ENCODE results near the gene TSPAN18. TPM values are rescaled to one million over a fixed set of nuclear protein-coding genes. Genes with fewer than 3 reads are reported as not detected.

TSPAN18 gene
- total and polyA plus RNA-seq, 8 donors = 0.69 to 2.7 (median 1.5) TPM

- H3K4me1 ChIP-seq = no peaks in the 10 kb centered on the region
- intact Hi-C loops (cut with DNase I) = no loop called here
- TF ChIP-seq CTCF (IDR thresholded peaks at IDR 0.05) = no peak
- no peaks in the 10 kb centered on the region for H3K27me3 ChIP-seq
- no peaks in the 10 kb centered on the region for H3K36me3 ChIP-seq
- ATAC-seq = peak in 1 of 4 donors; percentile 30
- 50 to 57% methylated on average over 3 of the region's 3 CpGs for WGBS, 2 donors
- no peaks in the 10 kb centered on the region for H3K9me3 ChIP-seq
- FAIRE-seq = no peak
- no peak overlapping the region for H3K4me3 ChIP-seq
- no peak for DNase-seq
- no peak overlapping the region for H3K27ac ChIP-seq
These were observed 17.5 kb upstream of the TSPAN18 start for GRCh38 chr11:44709281-44709562.

GRCh38 chr11:44709966-44710365 lies 16.8 kb upstream of the TSPAN18 start:
- no peak overlapping the region for H3K27ac ChIP-seq
- WGBS, 2 donors = 50 to 80% methylated on average over 3 of the region's 3 CpGs
- H3K9me3 ChIP-seq = no peaks in the 10 kb centered on the region
- intact Hi-C loops (cut with DNase I) = no loop called here
- ATAC-seq (no peak), FAIRE-seq (no peak), DNase-seq (no peak)
- no peaks in the 10 kb centered on the region for H3K4me1 ChIP-seq
- no peak overlapping the region for H3K4me3 ChIP-seq
- no peaks in the 10 kb centered on the region for H3K36me3 ChIP-seq
- H3K27me3 ChIP-seq = no peaks in the 10 kb centered on the region
- TF ChIP-seq CTCF (IDR thresholded peaks at IDR 0.05) = no peak

GRCh38 chr11:44711113-44711786 lies 15.5 kb upstream of the TSPAN18 start:
- H3K27me3 ChIP-seq = no peaks in the 10 kb centered on the region
- H3K9me3 ChIP-seq = no peaks in the 10 kb centered on the region
- 45% methylated on average over 6 of the region's 6 CpGs for WGBS, 2 donors
- intact Hi-C loops (cut with DNase I) = no loop called here
- FAIRE-seq = no peak
- ATAC-seq = no peak
- no peak for DNase-seq
- no peak overlapping the region for H3K4me3 ChIP-seq
- no peak overlapping the region for H3K27ac ChIP-seq
- no peaks in the 10 kb centered on the region for H3K36me3 ChIP-seq
- H3K4me1 ChIP-seq = no peaks in the 10 kb centered on the region
- TF ChIP-seq CTCF (IDR thresholded peaks at IDR 0.05) = no peak

- H3K27me3 ChIP-seq = no peaks in the 10 kb centered on the region
- H3K4me3 ChIP-seq = no peak overlapping the region
- H3K27ac ChIP-seq = no peak overlapping the region
- no peak for TF ChIP-seq CTCF (IDR thresholded peaks at IDR 0.05)
- no peaks in the 10 kb centered on the region for H3K4me1 ChIP-seq
- FAIRE-seq = no peak
- ATAC-seq = no peak
- WGBS, 2 donors = 57 to 62% methylated on average over 16 of the region's 16 CpGs
- no peak for DNase-seq
- H3K9me3 ChIP-seq = no peaks in the 10 kb centered on the region
- no peaks in the 10 kb centered on the region for H3K36me3 ChIP-seq
- intact Hi-C loops (cut with DNase I) = no loop called here
These were observed 14.8 kb upstream of the TSPAN18 start for GRCh38 chr11:44711787-44712608.

- no peaks in the 10 kb centered on the region for H3K9me3 ChIP-seq
- no peak for ATAC-seq
- H3K36me3 ChIP-seq = no peaks in the 10 kb centered on the region
- DNase-seq = no peak
- no peaks in the 10 kb centered on the region for H3K27me3 ChIP-seq
- FAIRE-seq = no peak
- whole genome bisulfite sequencing, 2 donors = 83 to 88% methylated on average over 1 of the region's 1 CpG
- intact Hi-C loops (cut with DNase I) = no loop called here
- no peak overlapping the region for H3K4me3 ChIP-seq
- no peak for TF ChIP-seq CTCF (IDR thresholded peaks at IDR 0.05)
- H3K4me1 ChIP-seq = no peaks in the 10 kb centered on the region
- no peak overlapping the region for H3K27ac ChIP-seq
These were observed 13.7 kb upstream of the TSPAN18 start for GRCh38 chr11:44713022-44713421.

Data from pancreas (tissue), 10 donors.